ENCODE measurements around the gene POGZ. TPM values are rescaled to one million over a fixed set of nuclear protein-coding genes. Genes with fewer than 3 reads are reported as not detected.

The POGZ gene
- total and polyA plus RNA-seq, 2 of the 13 experiments (the other 11 are each of a cell fraction or from before 2014, with no cell fraction given), result 15.3 to 45.6 TPM

- in situ Hi-C loops (cut with HindIII; ENCODE audit: extremely low pct_ligation_motif_present, low pct_unique_long_range_greater_than_20kb), result no loop called here
- no peaks in the 10 kb centered on the region for H3K9me3 ChIP-seq (ENCODE audit: low read length)
- no peak overlapping the region for H3K27ac ChIP-seq (ENCODE audit: extremely low read length, insufficient read depth, low read length)
- H3K36me3 ChIP-seq (replicated peaks in 1 of 2; ENCODE audit: control insufficient read depth in 1 of 2, insufficient read depth in 2 of 2, low read length in 2 of 2), result 0 out of 5 replicates have a peak, but pooled peaks cover 0 to 4% of the 10 kb centered on the region in 2 experiments
- peaks cover 77% of the 10 kb centered on the region for H3K79me2 ChIP-seq (ENCODE audit: insufficient read depth, low read length)
- WGBS (ENCODE audit: low lambda C conversion rate), result 96% methylated on average over 2 of the region's 2 CpGs
- H3K4me2 ChIP-seq (ENCODE audit: low read depth, low read length), result no peak overlapping the region
- H3K4me3 ChIP-seq (replicated peaks in 1 of 3; ENCODE audit: insufficient read depth in 1 of 3, low read depth in 2 of 3, low read length in 3 of 3), result no peak overlapping the region
- 0 out of 2 replicates have a peak overlapping the region, but pooled peaks have one; percentile 2 for H3K9ac ChIP-seq (ENCODE audit: insufficient read depth, low read depth, low read length)
- no TSS peak for BruUV-seq (replicated peaks)
- intact Hi-C loops (cut with micrococcal nuclease; ENCODE audit: unreplicated experiment), result no loop called here
- H4K20me1 ChIP-seq (ENCODE audit: insufficient read depth, low read length), result peaks cover 29% of the 10 kb centered on the region; the same call in 1 of the 2 replicates
- no peak for ATAC-seq
- no peak overlapping the region for H2AFZ ChIP-seq (ENCODE audit: low read length)
- TF ChIP-seq ZSCAN20 (CRISPR knock-in tag; IDR thresholded peaks at IDR 0.05; ENCODE audit: borderline replicate concordance) (no peak), MYNN (CRISPR knock-in tag; IDR thresholded peaks at IDR 0.05; ENCODE audit: low read depth) (no peak), ZNF598 (CRISPR knock-in tag; IDR thresholded peaks at IDR 0.05; ENCODE audit: borderline replicate concordance) (no peak), CERS6 (CRISPR knock-in tag; IDR thresholded peaks at IDR 0.05) (no peak), ZSCAN12 (CRISPR knock-in tag; IDR thresholded peaks at IDR 0.05) (no peak), ZNF441 (CRISPR knock-in tag; IDR thresholded peaks at IDR 0.05; ENCODE audit: borderline replicate concordance) (no peak), ZNF143 (CRISPR knock-in tag; IDR thresholded peaks at IDR 0.05) (no peak), DBP (CRISPR knock-in tag; IDR thresholded peaks at IDR 0.05; ENCODE audit: not compliant biosample characterization) (no peak), RARA (CRISPR knock-in tag; IDR thresholded peaks at IDR 0.05) (no peak), ZNF737 (CRISPR knock-in tag; IDR thresholded peaks at IDR 0.05; ENCODE audit: borderline replicate concordance) (no peak), REL (CRISPR knock-in tag; conservative IDR thresholded peaks at IDR 0.05) (no peak), ZNF232 (CRISPR knock-in tag; IDR thresholded peaks at IDR 0.05; ENCODE audit: borderline replicate concordance) (no peak), CREB1 (IDR thresholded peaks at IDR 0.05) (no peak), CREB1 (CRISPR knock-in tag; IDR thresholded peaks at IDR 0.05) (no peak), SIN3B (IDR thresholded peaks at IDR 0.05; ENCODE audit: low read length) (no peak), TBL1XR1 (IDR thresholded peaks at IDR 0.05; ENCODE audit: borderline replicate concordance, low read length, partially characterized antibody) (no peak), NFKBIZ (CRISPR knock-in tag; IDR thresholded peaks at IDR 0.05) (no peak)
- TF ChIP-seq, protein P1, sequence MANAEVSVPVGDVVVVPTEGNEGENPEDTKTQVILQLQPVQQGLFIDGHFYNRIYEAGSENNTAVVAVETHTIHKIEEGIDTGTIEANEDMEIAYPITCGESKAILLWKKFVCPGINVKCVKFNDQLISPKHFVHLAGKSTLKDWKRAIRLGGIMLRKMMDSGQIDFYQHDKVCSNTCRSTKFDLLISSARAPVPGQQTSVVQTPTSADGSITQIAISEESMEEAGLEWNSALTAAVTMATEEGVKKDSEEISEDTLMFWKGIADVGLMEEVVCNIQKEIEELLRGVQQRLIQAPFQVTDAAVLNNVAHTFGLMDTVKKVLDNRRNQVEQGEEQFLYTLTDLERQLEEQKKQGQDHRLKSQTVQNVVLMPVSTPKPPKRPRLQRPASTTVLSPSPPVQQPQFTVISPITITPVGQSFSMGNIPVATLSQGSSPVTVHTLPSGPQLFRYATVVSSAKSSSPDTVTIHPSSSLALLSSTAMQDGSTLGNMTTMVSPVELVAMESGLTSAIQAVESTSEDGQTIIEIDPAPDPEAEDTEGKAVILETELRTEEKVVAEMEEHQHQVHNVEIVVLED (CRISPR knock-in tag; IDR thresholded peaks at IDR 0.05; ENCODE audit: borderline replicate concordance), result no peak
- TF ChIP-seq, protein P2, sequence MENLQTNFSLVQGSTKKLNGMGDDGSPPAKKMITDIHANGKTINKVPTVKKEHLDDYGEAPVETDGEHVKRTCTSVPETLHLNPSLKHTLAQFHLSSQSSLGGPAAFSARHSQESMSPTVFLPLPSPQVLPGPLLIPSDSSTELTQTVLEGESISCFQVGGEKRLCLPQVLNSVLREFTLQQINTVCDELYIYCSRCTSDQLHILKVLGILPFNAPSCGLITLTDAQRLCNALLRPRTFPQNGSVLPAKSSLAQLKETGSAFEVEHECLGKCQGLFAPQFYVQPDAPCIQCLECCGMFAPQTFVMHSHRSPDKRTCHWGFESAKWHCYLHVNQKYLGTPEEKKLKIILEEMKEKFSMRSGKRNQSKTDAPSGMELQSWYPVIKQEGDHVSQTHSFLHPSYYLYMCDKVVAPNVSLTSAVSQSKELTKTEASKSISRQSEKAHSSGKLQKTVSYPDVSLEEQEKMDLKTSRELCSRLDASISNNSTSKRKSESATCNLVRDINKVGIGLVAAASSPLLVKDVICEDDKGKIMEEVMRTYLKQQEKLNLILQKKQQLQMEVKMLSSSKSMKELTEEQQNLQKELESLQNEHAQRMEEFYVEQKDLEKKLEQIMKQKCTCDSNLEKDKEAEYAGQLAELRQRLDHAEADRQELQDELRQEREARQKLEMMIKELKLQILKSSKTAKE (CRISPR knock-in tag; IDR thresholded peaks at IDR 0.05; ENCODE audit: borderline replicate concordance), result no peak
- H3K4me1 ChIP-seq (ENCODE audit: insufficient read depth, low read length), result peaks cover 37% of the 10 kb centered on the region
- POLR2A ChIA-PET, result interaction anchor here (0.7 kb wide), 2 partner anchors 24 to 80 kb away, joined by 3 to 4 read pairs; no protein-coding TSS in a partner anchor
- H3K27me3 ChIP-seq (ENCODE audit: control insufficient read depth in 1 of 2, insufficient read depth in 2 of 2, low read length in 2 of 2), result no peaks in the 10 kb centered on the region
- no peak for DNase-seq (ENCODE audit: low spot score)
- CTCF ChIA-PET (ENCODE audit: low intra/inter-chr PET ratio, low total read pairs), result no interaction called here
- no peak for FAIRE-seq
Measured at GRCh38 chr1:151455231-151455630, 4.1 kb downstream of the POGZ start.

All from HepG2 (cell line).